ENCODE results near the gene PRLR. TPM values are rescaled to one million over a fixed set of nuclear protein-coding genes. Genes with fewer than 3 reads are reported as not detected.

PRLR gene
- total RNA-seq, 1 donor from 2014 or later, result not detected

DNA sequence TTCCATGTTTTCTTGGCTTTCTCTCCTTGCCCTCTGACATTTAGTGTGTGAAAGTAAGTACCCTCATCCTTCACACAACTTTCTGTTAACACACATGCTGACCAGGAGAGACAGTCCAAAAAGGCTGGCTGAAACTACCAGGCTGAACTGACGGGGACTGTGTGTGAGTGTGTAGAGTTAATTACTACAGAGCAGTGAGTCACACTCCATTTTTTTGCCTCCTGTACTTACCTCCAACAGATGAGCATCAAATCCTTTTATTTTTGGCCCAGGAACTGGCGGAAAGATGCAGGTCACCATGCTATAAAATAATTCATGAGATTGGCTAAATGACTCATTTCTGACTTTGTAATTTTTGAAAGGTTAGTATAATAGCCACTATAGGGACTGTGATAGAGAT is 162.3 kb downstream of the PRLR start:
- Histone ChIP-seq H3K4me3 (ENCODE audit: low read depth, low read length) (no peak overlapping the region), H3K36me3 (ENCODE audit: control insufficient read depth, insufficient read depth, low read length) (no peaks in the 10 kb centered on the region), H3K27me3 (ENCODE audit: control insufficient read depth, insufficient read depth, low read length) (no peaks in the 10 kb centered on the region)
- TF ChIP-seq, protein P1, sequence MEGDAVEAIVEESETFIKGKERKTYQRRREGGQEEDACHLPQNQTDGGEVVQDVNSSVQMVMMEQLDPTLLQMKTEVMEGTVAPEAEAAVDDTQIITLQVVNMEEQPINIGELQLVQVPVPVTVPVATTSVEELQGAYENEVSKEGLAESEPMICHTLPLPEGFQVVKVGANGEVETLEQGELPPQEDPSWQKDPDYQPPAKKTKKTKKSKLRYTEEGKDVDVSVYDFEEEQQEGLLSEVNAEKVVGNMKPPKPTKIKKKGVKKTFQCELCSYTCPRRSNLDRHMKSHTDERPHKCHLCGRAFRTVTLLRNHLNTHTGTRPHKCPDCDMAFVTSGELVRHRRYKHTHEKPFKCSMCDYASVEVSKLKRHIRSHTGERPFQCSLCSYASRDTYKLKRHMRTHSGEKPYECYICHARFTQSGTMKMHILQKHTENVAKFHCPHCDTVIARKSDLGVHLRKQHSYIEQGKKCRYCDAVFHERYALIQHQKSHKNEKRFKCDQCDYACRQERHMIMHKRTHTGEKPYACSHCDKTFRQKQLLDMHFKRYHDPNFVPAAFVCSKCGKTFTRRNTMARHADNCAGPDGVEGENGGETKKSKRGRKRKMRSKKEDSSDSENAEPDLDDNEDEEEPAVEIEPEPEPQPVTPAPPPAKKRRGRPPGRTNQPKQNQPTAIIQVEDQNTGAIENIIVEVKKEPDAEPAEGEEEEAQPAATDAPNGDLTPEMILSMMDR (IDR thresholded peaks at IDR 0.05; ENCODE audit: insufficient read depth, low read length, severe bottlenecking), result no peak
- no peak for DNase-seq (ENCODE audit: low read depth)
- FAIRE-seq, result no peak

DNA sequence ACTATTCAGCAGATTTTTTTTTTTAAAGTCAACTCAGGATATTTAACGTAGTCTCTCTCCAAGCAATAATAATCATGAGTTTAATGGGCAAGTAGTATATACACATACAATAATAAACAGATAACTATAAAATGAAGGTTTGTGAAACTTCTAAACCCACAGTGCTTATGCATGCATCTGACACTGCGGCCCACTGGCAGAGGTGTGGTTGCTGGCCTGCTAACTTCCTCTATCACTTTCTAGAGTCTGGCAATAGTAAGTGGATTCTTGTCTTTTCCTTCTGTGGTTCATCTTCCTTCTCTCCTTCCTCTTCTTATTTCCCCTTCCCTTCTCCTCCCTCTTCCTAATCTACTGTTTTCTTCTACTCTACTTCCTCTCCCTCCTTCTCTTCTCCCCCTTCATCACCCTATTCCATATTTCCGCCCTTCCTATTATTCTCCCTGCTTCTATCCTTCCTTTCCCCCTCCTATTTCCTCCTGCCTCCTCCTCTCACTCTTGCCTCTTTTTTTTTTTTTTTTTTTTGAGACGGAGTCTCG is 164.0 kb downstream of the PRLR start:
- DNase-seq (ENCODE audit: low read depth) (no peak), FAIRE-seq (no peak)
- H3K27me3 ChIP-seq (ENCODE audit: control insufficient read depth, insufficient read depth, low read length), result no peaks in the 10 kb centered on the region
- TF ChIP-seq, protein P1 (IDR thresholded peaks at IDR 0.05; ENCODE audit: insufficient read depth, low read length, severe bottlenecking), result no peak
- H3K36me3 ChIP-seq (ENCODE audit: control insufficient read depth, insufficient read depth, low read length), result no peaks in the 10 kb centered on the region
- H3K4me3 ChIP-seq (ENCODE audit: low read depth, low read length), result no peak overlapping the region

GRCh38 chr5:35063414-35063813 is 166.9 kb downstream of the PRLR start:
- DNase-seq (ENCODE audit: low read depth), result no peak
- no peaks in the 10 kb centered on the region for H3K36me3 ChIP-seq (ENCODE audit: control insufficient read depth, insufficient read depth, low read length)
- H3K4me3 ChIP-seq (ENCODE audit: low read depth, low read length), result no peak overlapping the region
- no peaks in the 10 kb centered on the region for H3K27me3 ChIP-seq (ENCODE audit: control insufficient read depth, insufficient read depth, low read length)
- TF ChIP-seq, protein P1 (IDR thresholded peaks at IDR 0.05; ENCODE audit: insufficient read depth, low read length, severe bottlenecking), result no peak
- FAIRE-seq, result no peak

DNA sequence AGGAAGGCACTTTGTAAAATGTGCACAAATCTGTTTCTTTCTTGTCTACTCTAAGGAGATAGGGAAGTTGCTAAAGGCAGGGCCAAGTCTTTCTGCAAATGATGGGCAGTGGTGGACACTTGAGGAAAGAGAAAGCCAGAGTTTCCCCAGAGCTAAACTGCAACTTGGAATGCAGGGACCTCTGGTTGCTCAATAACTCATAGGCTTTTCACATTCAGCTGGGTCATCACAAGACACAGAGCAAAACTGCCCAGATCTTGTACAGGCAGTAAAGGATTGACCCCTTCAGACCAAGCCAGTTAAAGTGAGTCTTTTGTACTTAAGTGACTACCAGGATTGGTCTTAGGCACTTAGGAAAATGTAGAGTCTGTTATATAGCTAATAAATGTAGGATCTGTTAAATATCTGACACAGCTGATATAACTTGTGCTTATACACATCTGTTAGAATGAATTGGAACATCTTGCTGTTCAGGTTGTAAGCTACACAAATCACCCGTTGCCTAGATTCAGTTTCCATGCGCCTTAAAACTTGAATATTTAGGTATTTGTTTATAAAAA is 169.0 kb downstream of the PRLR start:
- no peaks in the 10 kb centered on the region for H3K27me3 ChIP-seq (ENCODE audit: control insufficient read depth, insufficient read depth, low read length)
- FAIRE-seq (no peak), DNase-seq (ENCODE audit: low read depth) (no peak)
- H3K4me3 ChIP-seq (ENCODE audit: low read depth, low read length), result no peak overlapping the region
- no peaks in the 10 kb centered on the region for H3K36me3 ChIP-seq (ENCODE audit: control insufficient read depth, insufficient read depth, low read length)
- TF ChIP-seq, protein P1 (IDR thresholded peaks at IDR 0.05; ENCODE audit: insufficient read depth, low read length, severe bottlenecking), result no peak

DNA sequence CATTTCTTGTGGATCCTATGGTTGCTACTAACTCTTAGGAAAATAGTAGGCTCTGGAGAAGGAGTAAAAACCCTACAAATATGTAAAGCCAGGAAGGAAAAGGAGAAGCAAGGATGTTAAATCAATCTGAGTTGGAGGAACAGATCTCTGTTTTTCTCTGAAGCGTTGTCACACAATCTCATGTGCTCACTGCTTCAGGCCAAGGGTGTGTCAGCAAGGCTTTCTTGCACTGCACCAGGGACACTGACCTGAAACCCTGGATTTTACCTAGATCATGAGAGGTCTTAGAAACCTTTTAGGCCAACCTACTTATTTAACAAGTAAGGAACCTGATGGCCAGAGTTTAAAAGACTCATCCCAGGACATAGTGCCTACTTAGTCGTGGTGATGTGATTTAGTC is 170.1 kb downstream of the PRLR start:
- TF ChIP-seq, protein P1 (IDR thresholded peaks at IDR 0.05; ENCODE audit: insufficient read depth, low read length, severe bottlenecking), result no peak
- Histone ChIP-seq H3K4me3 (ENCODE audit: low read depth, low read length) (no peak overlapping the region), H3K27me3 (ENCODE audit: control insufficient read depth, insufficient read depth, low read length) (no peaks in the 10 kb centered on the region), H3K36me3 (ENCODE audit: control insufficient read depth, insufficient read depth, low read length) (no peaks in the 10 kb centered on the region)
- no peak for FAIRE-seq
- no peak for DNase-seq (ENCODE audit: low read depth)

- Histone ChIP-seq H3K4me3 (ENCODE audit: low read depth, low read length) (no peak overlapping the region), H3K36me3 (ENCODE audit: control insufficient read depth, insufficient read depth, low read length) (no peaks in the 10 kb centered on the region), H3K27me3 (ENCODE audit: control insufficient read depth, insufficient read depth, low read length) (no peaks in the 10 kb centered on the region)
- FAIRE-seq, result no peak
- DNase-seq (ENCODE audit: low read depth), result no peak
- TF ChIP-seq, protein P1 (IDR thresholded peaks at IDR 0.05; ENCODE audit: insufficient read depth, low read length, severe bottlenecking), result no peak
Measured at GRCh38 chr5:35059251-35059650, 171.0 kb downstream of the PRLR start.
